ENCODE measurements around the gene MRTFB.

Gene MRTFB

GRCh38 chr16:14139872-14140271 is 68.8 kb downstream of the MRTFB start:
- POLR2A ChIA-PET = no interaction called here
- TF ChIP-seq, protein P1, sequence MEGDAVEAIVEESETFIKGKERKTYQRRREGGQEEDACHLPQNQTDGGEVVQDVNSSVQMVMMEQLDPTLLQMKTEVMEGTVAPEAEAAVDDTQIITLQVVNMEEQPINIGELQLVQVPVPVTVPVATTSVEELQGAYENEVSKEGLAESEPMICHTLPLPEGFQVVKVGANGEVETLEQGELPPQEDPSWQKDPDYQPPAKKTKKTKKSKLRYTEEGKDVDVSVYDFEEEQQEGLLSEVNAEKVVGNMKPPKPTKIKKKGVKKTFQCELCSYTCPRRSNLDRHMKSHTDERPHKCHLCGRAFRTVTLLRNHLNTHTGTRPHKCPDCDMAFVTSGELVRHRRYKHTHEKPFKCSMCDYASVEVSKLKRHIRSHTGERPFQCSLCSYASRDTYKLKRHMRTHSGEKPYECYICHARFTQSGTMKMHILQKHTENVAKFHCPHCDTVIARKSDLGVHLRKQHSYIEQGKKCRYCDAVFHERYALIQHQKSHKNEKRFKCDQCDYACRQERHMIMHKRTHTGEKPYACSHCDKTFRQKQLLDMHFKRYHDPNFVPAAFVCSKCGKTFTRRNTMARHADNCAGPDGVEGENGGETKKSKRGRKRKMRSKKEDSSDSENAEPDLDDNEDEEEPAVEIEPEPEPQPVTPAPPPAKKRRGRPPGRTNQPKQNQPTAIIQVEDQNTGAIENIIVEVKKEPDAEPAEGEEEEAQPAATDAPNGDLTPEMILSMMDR (IDR thresholded peaks at IDR 0.05; ENCODE audit: control extremely low read depth, extremely low read depth, low read depth, missing control alignments) = no peak
- no peak for DNase-seq (ENCODE audit: extremely low spot score)
- CTCF ChIA-PET = no interaction called here

DNA sequence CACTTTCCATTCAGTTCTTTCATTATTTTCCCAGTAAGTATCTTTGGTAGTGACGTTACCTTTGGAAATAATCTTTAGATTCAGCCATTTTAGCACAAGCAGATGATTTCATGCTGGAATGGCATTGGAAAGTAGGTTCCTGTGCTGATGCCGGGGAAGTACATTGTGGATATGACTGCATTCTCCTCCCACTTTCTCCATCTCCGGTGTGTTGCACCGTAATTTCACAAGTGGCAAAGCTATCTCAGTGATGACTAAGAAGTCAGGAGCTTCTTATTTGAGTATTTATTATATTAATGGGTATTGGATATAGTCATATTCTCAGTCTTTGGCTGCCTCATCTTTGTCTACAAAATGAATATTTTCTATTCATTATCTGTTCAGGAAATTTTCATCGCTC is 69.8 kb downstream of the MRTFB start:
- CTCF ChIA-PET = interaction anchor here (0.6 kb wide), 1 partner anchor 46 kb away, joined by 3 read pairs; no protein-coding TSS in a partner anchor

GRCh38 chr16:14146445-14146844 is 75.3 kb downstream of the MRTFB start:
- DNase-seq (ENCODE audit: extremely low spot score) = no peak
- POLR2A ChIA-PET = no interaction called here
- CTCF ChIA-PET = interaction anchor here (0.6 to 2.2 kb wide), 5 partner anchors 11 to 227 kb away, joined by 3 to 8 read pairs (median 3); partner anchors contain the start of gene ERCC4
- TF ChIP-seq, protein P1 (IDR thresholded peaks at IDR 0.05; ENCODE audit: control extremely low read depth, extremely low read depth, low read depth, missing control alignments) = no peak

More for the DNA sequence above, 69.8 kb downstream of the MRTFB start:
- no peak for DNase-seq (ENCODE audit: extremely low spot score)
- POLR2A ChIA-PET = no interaction called here
- TF ChIP-seq, protein P1 (IDR thresholded peaks at IDR 0.05; ENCODE audit: control extremely low read depth, extremely low read depth, low read depth, missing control alignments) = no peak

DNA sequence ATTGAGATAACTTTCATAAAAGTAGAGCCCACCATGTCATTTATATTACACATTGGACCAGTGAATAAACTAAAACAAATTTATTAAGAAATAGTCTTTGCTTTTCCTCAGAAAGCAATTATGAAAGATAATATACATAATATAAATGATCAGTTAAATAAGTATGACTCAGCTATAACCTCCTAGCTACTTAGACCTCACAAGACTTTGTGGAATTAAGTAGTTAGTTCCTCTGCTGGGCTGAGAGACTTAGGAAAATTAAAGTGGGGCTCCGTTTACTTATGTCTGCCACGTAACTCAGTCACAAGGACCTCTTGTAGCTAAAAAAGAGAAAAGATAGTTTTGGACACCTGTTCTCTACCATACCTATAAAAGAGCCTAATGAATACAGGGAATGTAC is 76.9 kb downstream of the MRTFB start:
- DNase-seq (ENCODE audit: extremely low spot score) = no peak
- ChIA-PET CTCF (interaction anchor here (0.9 to 2.2 kb wide), 3 partner anchors 9 to 15 kb away, joined by 3 to 8 read pairs (median 5); no protein-coding TSS in a partner anchor), POLR2A (no interaction called here)
- TF ChIP-seq, protein P1 (IDR thresholded peaks at IDR 0.05; ENCODE audit: control extremely low read depth, extremely low read depth, low read depth, missing control alignments) = no peak

GRCh38 chr16:14148569-14148968 is 77.5 kb downstream of the MRTFB start:
- CTCF ChIA-PET = interaction anchor here (1.4 to 2.2 kb wide), 2 partner anchors 9 to 10 kb away, joined by 5 to 8 read pairs; no protein-coding TSS in a partner anchor
- DNase-seq (ENCODE audit: extremely low spot score) = no peak
- POLR2A ChIA-PET = no interaction called here
- TF ChIP-seq, protein P1 (IDR thresholded peaks at IDR 0.05; ENCODE audit: control extremely low read depth, extremely low read depth, low read depth, missing control alignments) = no peak

DNA sequence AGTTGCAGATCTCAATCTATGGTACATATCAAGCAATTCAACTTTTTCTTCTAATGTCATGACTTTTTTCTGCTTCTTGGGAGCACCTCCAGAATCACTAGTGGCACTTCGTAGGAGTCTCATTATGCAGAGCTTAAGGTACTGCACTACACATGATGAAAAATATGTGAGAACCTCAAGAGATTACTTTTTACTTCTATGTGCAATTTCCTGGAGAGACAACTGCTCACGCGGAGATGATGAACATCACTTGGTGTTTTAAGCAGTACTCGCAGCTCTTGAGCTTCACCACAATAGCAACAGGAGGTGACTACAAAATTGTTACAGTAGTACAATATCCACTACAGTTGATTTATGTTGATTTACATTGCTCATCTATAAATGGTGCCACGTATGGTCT is 79.7 kb downstream of the MRTFB start:
- no peak for DNase-seq (ENCODE audit: extremely low spot score)
- ChIA-PET POLR2A (no interaction called here), CTCF (no interaction called here)
- TF ChIP-seq, protein P1 (IDR thresholded peaks at IDR 0.05; ENCODE audit: control extremely low read depth, extremely low read depth, low read depth, missing control alignments) = no peak

All from GM10248 (cell line).